22Rv1 (cell line): ENCODE measurements around the gene OR2T6.
"Not testable (repeated sequence)": the region's sequence is repeated elsewhere in the genome, so short reads cannot be mapped to it uniquely, and the experiment has no call there.

ENCODE experiments used
- CTCF ChIP-seq: fragments of 450-650 bp; IDR thresholded peaks from 2 replicates; pipeline ENCODE4 v1.5.1; 2017; ENCODE audit warnings: mild to moderate bottlenecking
- ZFX ChIP-seq: fragments of 450-650 bp; IDR thresholded peaks from 2 replicates; pipeline ENCODE4 v1.6.1; 2017; ENCODE audit warnings: antibody characterized with exemption, borderline replicate concordance

DNA sequence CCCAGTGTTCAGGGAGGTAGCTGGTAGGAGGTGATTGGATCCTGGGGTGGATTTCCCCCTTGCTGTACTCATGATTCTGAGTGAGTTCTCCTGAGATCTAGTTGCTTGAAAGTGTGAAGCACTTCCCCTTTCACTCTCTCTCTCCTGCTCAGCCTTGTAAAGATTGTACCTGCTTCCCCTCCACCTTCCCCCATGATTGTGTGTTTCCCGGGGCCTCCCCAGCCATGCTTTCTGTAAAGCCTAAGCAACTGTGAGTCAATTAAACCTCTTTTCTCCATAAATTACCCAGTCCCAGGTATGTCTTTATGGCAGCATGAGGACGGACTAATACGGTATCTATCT is 52.6 kb downstream of the OR2T6 start:
- not testable (repeated sequence) for TF ChIP-seq CTCF, ZFX
